Coronary artery (tissue), 2 donors: ENCODE data around the gene KLC1.

Source experiments
- DNase-seq: peaks from one replicate; pipeline ENCODE4 v3.0.0-alpha.2; 2017; ENCODE audit warnings: low spot score
- H3K27ac ChIP-seq, 2 donors: fragments of 200-600 bp; sonication (generic); one replicate each; pipeline ENCODE4 v1.5.1; 2016 to 2019
- H3K4me3 ChIP-seq: fragments of 200-600 bp; sonication (generic); 2 replicates; pipeline ENCODE4 v1.5.1; 2016; ENCODE audit warnings: mild to moderate bottlenecking, moderate library complexity
- CTCF ChIP-seq: fragments of 200-600 bp; sonication (generic); IDR thresholded peaks from one replicate; pipeline ENCODE4 v1.5.1; 2019; ENCODE audit warnings: antibody characterized with exemption

Gene KLC1

DNA sequence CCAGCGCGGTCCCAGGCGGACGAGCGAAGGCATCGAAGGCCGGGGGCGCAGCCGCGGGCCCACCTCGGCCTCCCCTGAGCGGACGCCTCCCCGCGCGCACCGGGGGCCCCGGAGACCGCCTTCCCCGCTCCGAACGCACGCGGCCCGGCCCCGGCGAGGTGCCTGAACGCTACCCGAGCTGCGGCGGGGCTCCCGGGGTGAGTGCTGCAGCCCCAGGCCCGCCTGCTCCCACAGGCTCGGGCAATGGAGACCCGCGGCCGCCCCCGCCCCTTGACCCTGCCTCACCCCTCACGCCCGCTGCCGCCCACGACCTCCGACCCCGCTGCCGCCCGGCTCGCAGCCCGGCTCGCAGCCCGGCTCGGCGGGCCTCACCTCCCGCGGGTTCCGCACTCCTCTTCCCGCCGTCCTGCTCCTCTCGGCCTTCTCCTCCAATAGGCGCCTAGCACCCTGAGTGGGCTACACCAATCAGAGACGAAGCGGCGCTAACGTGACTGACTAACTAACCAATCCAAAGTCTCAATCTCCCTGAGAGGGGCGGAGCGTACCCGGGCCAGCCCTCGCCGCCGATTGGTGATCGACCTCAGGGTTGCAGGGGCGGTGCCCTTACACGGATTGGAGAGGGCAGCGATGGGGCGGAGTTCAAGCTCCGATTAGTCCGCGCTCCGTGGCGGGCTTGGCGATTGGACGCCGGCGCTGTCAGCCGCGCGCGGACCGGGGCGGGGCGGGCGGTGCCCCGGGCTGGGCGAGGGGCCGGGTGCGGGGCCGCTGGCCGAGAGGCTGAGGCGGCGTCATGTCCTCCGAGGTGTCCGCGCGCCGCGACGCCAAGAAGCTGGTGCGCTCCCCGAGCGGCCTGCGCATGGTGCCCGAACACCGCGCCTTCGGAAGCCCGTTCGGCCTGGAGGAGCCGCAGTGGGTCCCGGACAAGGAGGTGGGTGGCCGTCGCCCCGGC is 86.3 kb downstream of the KLC1 start, which contains the start of the genes XRCC3 and ZFYVE21:
TSS of gene XRCC3 (minus strand) at position 400 of the 949 bp plus-strand sequence. CDS start 4,364 bp downstream, outside the sequence.
TSS of gene ZFYVE21 (plus strand) at position 759 of the 949 bp plus-strand sequence. CDS start at position 791, 32 bp downstream.
- H3K4me3 ChIP-seq, result peak within 1 kb of the TSS; percentile 86
- DNase-seq, result peak; percentile 100
- no peak for TF ChIP-seq CTCF
- H3K27ac ChIP-seq, result peak within 1 kb of the TSS; percentile 83 to 91

DNA sequence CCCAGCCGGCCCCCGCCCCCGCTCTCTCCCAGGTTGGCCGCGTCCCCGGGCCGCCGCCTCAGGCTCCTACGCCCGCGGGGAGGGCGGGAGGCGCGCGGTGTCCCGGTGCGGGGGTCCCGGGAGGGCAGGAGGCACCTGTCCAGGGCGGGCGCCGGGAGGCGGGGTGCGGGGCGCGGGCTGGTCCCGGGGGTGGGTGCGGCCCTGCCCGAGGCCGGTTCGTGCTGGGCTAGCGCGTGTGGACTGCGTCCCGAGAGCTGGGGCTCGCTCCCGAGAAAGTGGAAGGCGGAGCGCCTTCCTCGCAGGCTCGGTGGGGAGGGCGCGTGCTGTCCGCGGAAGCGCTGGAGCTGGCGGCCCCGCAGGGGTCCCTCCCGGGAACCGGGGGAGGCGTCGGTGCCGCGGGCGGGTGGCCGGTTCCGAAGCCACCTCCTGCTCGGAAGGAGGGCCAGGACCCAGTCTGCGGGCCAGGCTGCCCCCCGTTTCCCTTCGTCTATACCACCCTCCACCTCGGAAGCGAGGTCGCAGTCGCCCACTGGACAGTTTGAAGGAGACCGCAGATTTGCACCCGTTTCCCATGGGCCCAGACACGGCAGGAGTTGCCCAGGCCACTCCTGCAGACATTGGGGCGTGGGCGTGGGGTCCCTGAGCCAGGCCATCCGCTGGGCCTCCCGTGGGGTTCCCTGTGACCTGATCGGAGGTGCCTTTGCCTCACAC is 87.2 kb downstream of the KLC1 start:
- Histone ChIP-seq H3K4me3 (peak overlapping the region; percentile 86), H3K27ac (peak overlapping the region; percentile 83 to 91)
- no peak for DNase-seq
- TF ChIP-seq CTCF, result no peak

- no peak for TF ChIP-seq CTCF
- peak overlapping the region; percentile 86 for H3K4me3 ChIP-seq
- H3K27ac ChIP-seq, result peak overlapping the region in 1 of 2 donors; percentile 91
- DNase-seq, result no peak
Observed at GRCh38 chr14:103716899-103717411, 87.9 kb downstream of the KLC1 start.

DNA sequence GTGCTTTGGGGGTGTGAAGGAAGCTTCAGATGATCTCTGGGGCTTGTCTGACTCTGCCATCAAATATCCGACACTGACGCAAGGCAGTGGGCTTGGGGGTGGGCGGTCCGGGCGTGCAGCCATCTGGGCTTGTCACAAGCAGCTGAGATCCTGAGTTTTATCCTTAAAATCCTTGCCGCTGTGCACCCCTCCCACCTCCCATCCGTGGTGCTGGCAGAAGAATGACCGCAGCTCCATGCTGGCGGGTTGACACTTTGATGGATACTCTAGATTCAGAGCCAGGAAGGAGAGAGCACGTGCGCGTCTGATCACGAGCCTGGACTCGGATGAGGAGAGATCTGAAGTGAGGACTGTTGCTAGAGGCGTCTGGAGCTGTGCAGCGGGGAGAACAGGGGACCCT is 89.6 kb downstream of the KLC1 start:
- TF ChIP-seq CTCF, result no peak
- DNase-seq, result no peak
- no peak overlapping the region for H3K4me3 ChIP-seq
- peak overlapping the region in 1 of 2 donors; percentile 20 for H3K27ac ChIP-seq

DNA sequence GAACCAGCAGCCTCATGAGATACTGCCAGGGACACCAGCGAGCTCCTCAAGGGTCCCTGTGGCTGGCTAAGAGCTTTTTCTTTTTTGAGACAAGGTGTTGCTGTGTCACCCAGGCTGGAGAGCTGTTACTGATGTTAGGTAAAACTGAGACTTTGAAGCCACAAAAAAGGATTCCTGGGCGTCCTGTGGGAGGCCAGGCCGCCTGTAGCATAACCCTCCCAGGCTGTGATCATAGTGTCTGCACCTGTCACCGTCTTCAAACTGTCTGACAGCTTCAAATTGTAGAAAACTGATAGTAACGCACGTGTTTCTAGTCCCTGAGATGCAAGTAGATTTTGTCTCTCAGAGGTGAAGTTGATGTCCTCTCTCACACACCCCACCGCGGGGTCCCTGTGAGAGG is 90.7 kb downstream of the KLC1 start:
- DNase-seq, result no peak
- H3K4me3 ChIP-seq, result no peak overlapping the region
- peak overlapping the region in 1 of 2 donors; percentile 22 for H3K27ac ChIP-seq
- no peak for TF ChIP-seq CTCF

GRCh38 chr14:103721334-103722120 is 92.5 kb downstream of the KLC1 start:
- H3K4me3 ChIP-seq, result no peak overlapping the region
- H3K27ac ChIP-seq, result peak overlapping the region; percentile 71 to 79
- DNase-seq, result no peak
- no peak for TF ChIP-seq CTCF
